Measurements from ENCODE around the gene KRT32. TPM values are rescaled to one million over a fixed set of nuclear protein-coding genes. Genes with fewer than 3 reads are reported as not detected.

KRT32 gene
- total RNA-seq, 2 experiments from 2014 or later: not detected

GRCh38 chr17:41484920-41485904 is 18.0 kb upstream of the KRT32 start:
- no peak overlapping the region for H3K27ac Mint-ChIP-seq
- no peaks in the 10 kb centered on the region for H3K9me3 Mint-ChIP-seq
- POLR2A ChIA-PET: no interaction called here
- ATAC-seq (ENCODE audit: low read depth): no peak
- peaks cover 2% of the 10 kb centered on the region for H3K27me3 Mint-ChIP-seq
- peaks cover 2% of the 10 kb centered on the region for H3K4me1 Mint-ChIP-seq
- DNase-seq: no peak
- no peaks in the 10 kb centered on the region for H3K36me3 Mint-ChIP-seq
- no peak overlapping the region for H3K4me3 Mint-ChIP-seq

- Mint-ChIP-seq H3K27me3 (peaks cover 2% of the 10 kb centered on the region), H3K36me3 (no peaks in the 10 kb centered on the region), H3K4me3 (no peak overlapping the region), H3K27ac (no peak overlapping the region), H3K9me3 (no peaks in the 10 kb centered on the region), H3K4me1 (no peaks in the 10 kb centered on the region)
- no peak for DNase-seq
- ATAC-seq (ENCODE audit: low read depth): no peak
- POLR2A ChIA-PET: no interaction called here
Measured at GRCh38 chr17:41483991-41484826, 17.0 kb upstream of the KRT32 start.

- DNase-seq: no peak
- H3K27me3 Mint-ChIP-seq: peaks cover 2% of the 10 kb centered on the region
- no peak overlapping the region for H3K27ac Mint-ChIP-seq
Measured at GRCh38 chr17:41483531-41483930, 16.3 kb upstream of the KRT32 start.

GRCh38 chr17:41481036-41481435 is 13.8 kb upstream of the KRT32 start, which contains the start of gene KRT35:
TSS of gene KRT35 (minus strand) at chr17:41481151. CDS start at chr17:41481097, 54 bp downstream.
- H3K9me3 Mint-ChIP-seq: no peaks in the 10 kb centered on the region

More at GRCh38 chr17:41483531-41483930, 16.3 kb upstream of the KRT32 start:
- no peak for ATAC-seq (ENCODE audit: low read depth)
- POLR2A ChIA-PET: no interaction called here
- Mint-ChIP-seq H3K4me3 (no peak overlapping the region), H3K9me3 (no peaks in the 10 kb centered on the region), H3K36me3 (no peaks in the 10 kb centered on the region), H3K4me1 (no peaks in the 10 kb centered on the region)

GRCh38 chr17:41480581-41480980 is 13.4 kb upstream of the KRT32 start:
- DNase-seq (no peak), ATAC-seq (ENCODE audit: low read depth) (no peak)
- no peaks in the 10 kb centered on the region for H3K4me1 Mint-ChIP-seq
- no peak overlapping the region for H3K4me3 Mint-ChIP-seq
- H3K27me3 Mint-ChIP-seq: no peaks in the 10 kb centered on the region
- no peak overlapping the region for H3K27ac Mint-ChIP-seq
- no peaks in the 10 kb centered on the region for H3K36me3 Mint-ChIP-seq
- H3K9me3 Mint-ChIP-seq: no peaks in the 10 kb centered on the region
- POLR2A ChIA-PET: no interaction called here

More at GRCh38 chr17:41481036-41481435, 13.8 kb upstream of the KRT32 start, which contains the start of gene KRT35:
- Mint-ChIP-seq H3K4me3 (no peak within 1 kb of the TSS), H3K27ac (no peak within 1 kb of the TSS), H3K36me3 (no peaks in the 10 kb centered on the region), H3K27me3 (no peaks in the 10 kb centered on the region), H3K4me1 (no peaks in the 10 kb centered on the region)
- no peak for ATAC-seq (ENCODE audit: low read depth)
- POLR2A ChIA-PET: no interaction called here
- no peak for DNase-seq

- POLR2A ChIA-PET: no interaction called here
- Mint-ChIP-seq H3K27ac (no peak overlapping the region), H3K9me3 (no peaks in the 10 kb centered on the region), H3K4me3 (no peak overlapping the region), H3K27me3 (no peaks in the 10 kb centered on the region), H3K4me1 (no peaks in the 10 kb centered on the region), H3K36me3 (no peaks in the 10 kb centered on the region)
- DNase-seq (no peak), ATAC-seq (ENCODE audit: low read depth) (no peak)
Measured at GRCh38 chr17:41480136-41480535, 12.9 kb upstream of the KRT32 start.

- Mint-ChIP-seq H3K4me1 (no peaks in the 10 kb centered on the region), H3K4me3 (no peak overlapping the region), H3K27me3 (peaks cover 7% of the 10 kb centered on the region), H3K36me3 (no peaks in the 10 kb centered on the region), H3K27ac (no peak overlapping the region), H3K9me3 (no peaks in the 10 kb centered on the region)
- DNase-seq (no peak), ATAC-seq (ENCODE audit: low read depth) (no peak)
- POLR2A ChIA-PET: no interaction called here
Measured at GRCh38 chr17:41478237-41478636, 11.1 kb upstream of the KRT32 start.

- H3K4me3 Mint-ChIP-seq: no peak overlapping the region
- H3K9me3 Mint-ChIP-seq: no peaks in the 10 kb centered on the region
- no peaks in the 10 kb centered on the region for H3K36me3 Mint-ChIP-seq
- H3K4me1 Mint-ChIP-seq: no peaks in the 10 kb centered on the region
- ATAC-seq (ENCODE audit: low read depth): no peak
- peaks cover 7% of the 10 kb centered on the region for H3K27me3 Mint-ChIP-seq
- no peak overlapping the region for H3K27ac Mint-ChIP-seq
- POLR2A ChIA-PET: no interaction called here
- DNase-seq: no peak
Measured at GRCh38 chr17:41476866-41477815, 10.0 kb upstream of the KRT32 start.

- DNase-seq (no peak), ATAC-seq (ENCODE audit: low read depth) (no peak)
- H3K4me3 Mint-ChIP-seq: no peak overlapping the region
- H3K9me3 Mint-ChIP-seq: no peaks in the 10 kb centered on the region
- POLR2A ChIA-PET: no interaction called here
- H3K4me1 Mint-ChIP-seq: no peaks in the 10 kb centered on the region
- H3K36me3 Mint-ChIP-seq: no peaks in the 10 kb centered on the region
- peaks cover 10% of the 10 kb centered on the region for H3K27me3 Mint-ChIP-seq
- no peak overlapping the region for H3K27ac Mint-ChIP-seq
Measured at GRCh38 chr17:41475421-41475820, 8.2 kb upstream of the KRT32 start.

GRCh38 chr17:41474863-41475262 is 7.7 kb upstream of the KRT32 start:
- ATAC-seq (ENCODE audit: low read depth): no peak
- no peak for DNase-seq
- Mint-ChIP-seq H3K4me1 (no peaks in the 10 kb centered on the region), H3K27ac (no peak overlapping the region), H3K9me3 (no peaks in the 10 kb centered on the region), H3K27me3 (peaks cover 10% of the 10 kb centered on the region), H3K4me3 (no peak overlapping the region), H3K36me3 (no peaks in the 10 kb centered on the region)
- POLR2A ChIA-PET: no interaction called here

- DNase-seq (no peak), ATAC-seq (ENCODE audit: low read depth) (no peak)
- H3K4me3 Mint-ChIP-seq: no peak overlapping the region
- no peaks in the 10 kb centered on the region for H3K36me3 Mint-ChIP-seq
- H3K4me1 Mint-ChIP-seq: no peaks in the 10 kb centered on the region
- POLR2A ChIA-PET: no interaction called here
- peaks cover 3% of the 10 kb centered on the region for H3K27me3 Mint-ChIP-seq
- peaks cover 2% of the 10 kb centered on the region for H3K9me3 Mint-ChIP-seq
- H3K27ac Mint-ChIP-seq: no peak overlapping the region
Measured at GRCh38 chr17:41468346-41468745, 1.2 kb upstream of the KRT32 start.

- Mint-ChIP-seq H3K9me3 (peaks cover 2% of the 10 kb centered on the region), H3K27ac (no peak overlapping the region), H3K4me3 (no peak overlapping the region), H3K4me1 (no peaks in the 10 kb centered on the region), H3K27me3 (peaks cover 3% of the 10 kb centered on the region), H3K36me3 (no peaks in the 10 kb centered on the region)
- POLR2A ChIA-PET: no interaction called here
- ATAC-seq (ENCODE audit: low read depth) (no peak), DNase-seq (no peak)
Measured at GRCh38 chr17:41467561-41467960, 375 bp upstream of the KRT32 start.

- Mint-ChIP-seq H3K27ac (no peak overlapping the region), H3K36me3 (no peaks in the 10 kb centered on the region), H3K4me1 (no peaks in the 10 kb centered on the region), H3K4me3 (no peak overlapping the region), H3K9me3 (peaks cover 2% of the 10 kb centered on the region), H3K27me3 (peaks cover 2% of the 10 kb centered on the region)
- POLR2A ChIA-PET: no interaction called here
- no peak for ATAC-seq (ENCODE audit: low read depth)
- no peak for DNase-seq
Measured at GRCh38 chr17:41464682-41465081, 2.5 kb downstream of the KRT32 start.
